Measurements from ENCODE around the gene CD81.

- no peak for TF ChIP-seq ZBTB21 (CRISPR knock-in tag; IDR thresholded peaks at IDR 0.05; ENCODE audit: borderline replicate concordance)
- TF ChIP-seq, protein P1, sequence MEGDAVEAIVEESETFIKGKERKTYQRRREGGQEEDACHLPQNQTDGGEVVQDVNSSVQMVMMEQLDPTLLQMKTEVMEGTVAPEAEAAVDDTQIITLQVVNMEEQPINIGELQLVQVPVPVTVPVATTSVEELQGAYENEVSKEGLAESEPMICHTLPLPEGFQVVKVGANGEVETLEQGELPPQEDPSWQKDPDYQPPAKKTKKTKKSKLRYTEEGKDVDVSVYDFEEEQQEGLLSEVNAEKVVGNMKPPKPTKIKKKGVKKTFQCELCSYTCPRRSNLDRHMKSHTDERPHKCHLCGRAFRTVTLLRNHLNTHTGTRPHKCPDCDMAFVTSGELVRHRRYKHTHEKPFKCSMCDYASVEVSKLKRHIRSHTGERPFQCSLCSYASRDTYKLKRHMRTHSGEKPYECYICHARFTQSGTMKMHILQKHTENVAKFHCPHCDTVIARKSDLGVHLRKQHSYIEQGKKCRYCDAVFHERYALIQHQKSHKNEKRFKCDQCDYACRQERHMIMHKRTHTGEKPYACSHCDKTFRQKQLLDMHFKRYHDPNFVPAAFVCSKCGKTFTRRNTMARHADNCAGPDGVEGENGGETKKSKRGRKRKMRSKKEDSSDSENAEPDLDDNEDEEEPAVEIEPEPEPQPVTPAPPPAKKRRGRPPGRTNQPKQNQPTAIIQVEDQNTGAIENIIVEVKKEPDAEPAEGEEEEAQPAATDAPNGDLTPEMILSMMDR (IDR thresholded peaks at IDR 0.05) = no peak
- TF ChIP-seq ZNF423 (CRISPR knock-in tag; IDR thresholded peaks at IDR 0.05) = no peak
- TF ChIP-seq FOXP4 (CRISPR knock-in tag; IDR thresholded peaks at IDR 0.05) = no peak
- no peak for TF ChIP-seq TEAD4 (CRISPR knock-in tag; IDR thresholded peaks at IDR 0.05)
- no peak for TF ChIP-seq NFYB (CRISPR knock-in tag; conservative IDR thresholded peaks at IDR 0.05; ENCODE audit: low read depth)
- no peak for TF ChIP-seq USF2 (CRISPR knock-in tag; IDR thresholded peaks at IDR 0.05)
- no peak for TF ChIP-seq FOXJ3 (CRISPR knock-in tag; IDR thresholded peaks at IDR 0.05; ENCODE audit: borderline replicate concordance)
- no peak for TF ChIP-seq TEAD1 (CRISPR knock-in tag; IDR thresholded peaks at IDR 0.05)
- no peak for TF ChIP-seq TCF7 (CRISPR knock-in tag; IDR thresholded peaks at IDR 0.05; ENCODE audit: low read depth)
- no peak for TF ChIP-seq ZNF121 (CRISPR knock-in tag; IDR thresholded peaks at IDR 0.05)
Observed at GRCh38 chr11:2402890-2403645, 26.0 kb downstream of the CD81 start.

Measured in WTC11 (cell line).